ENCODE results near the gene ADAMTS20.
A peak's percentile ranks its signal among the peaks of the same experiment; 100 is the strongest.

ADAMTS20 gene

GRCh38 chr12:43316520-43316919, 235.5 kb downstream of the ADAMTS20 start:
- DNase-seq (ENCODE audit: low read depth): no peak

- DNase-seq (ENCODE audit: low read depth): no peak
These were observed 236.0 kb downstream of the ADAMTS20 start for GRCh38 chr12:43315961-43316360.

GRCh38 chr12:43312991-43313505, 239.0 kb downstream of the ADAMTS20 start:
- DNase-seq (ENCODE audit: low read depth): no peak

GRCh38 chr12:43310596-43310995, 241.4 kb downstream of the ADAMTS20 start:
- no peak for DNase-seq (ENCODE audit: low read depth)

GRCh38 chr12:43309959-43310358, 242.0 kb downstream of the ADAMTS20 start:
- DNase-seq (ENCODE audit: low read depth): peak; percentile 55

- no peak for DNase-seq (ENCODE audit: low read depth)
These were observed 243.2 kb downstream of the ADAMTS20 start for GRCh38 chr12:43308776-43309175.

- no peak for DNase-seq (ENCODE audit: low read depth)
These were observed 244.9 kb downstream of the ADAMTS20 start for GRCh38 chr12:43307126-43307525.

- DNase-seq (ENCODE audit: low read depth): no peak
These were observed 245.9 kb downstream of the ADAMTS20 start for GRCh38 chr12:43306066-43306465.

- no peak for DNase-seq (ENCODE audit: low read depth)
These were observed 246.9 kb downstream of the ADAMTS20 start for GRCh38 chr12:43305065-43305464.

Measured in HS-27A (cell line).